CD14-positive monocyte (primary cell): ENCODE data around the gene ADIG. TPM values are rescaled to one million over a fixed set of nuclear protein-coding genes. Genes with fewer than 3 reads are reported as not detected.

Source experiments
- DNase-seq, 3 donors: peaks; one replicate each; pipeline ENCODE4 v3.0.0-alpha.2; 2011 to 2022
- H2AFZ ChIP-seq: 2 replicates; pipeline ENCODE4 v1.6.0; 2012; ENCODE audit warnings: mild to moderate bottlenecking, low read depth, low read length, inconsistent platforms; ENCODE audit not compliant: insufficient read depth, poor library complexity, severe bottlenecking
- H3K27ac ChIP-seq, 2 donors: 1 replicate in 1 of 2; 2 replicates in 1 of 2; pipeline ENCODE4 v1.5.1; 2012 to 2013; ENCODE audit warnings: low read length in 2 of 2, control low read depth in 1 of 2, inconsistent platforms in 1 of 2, low read depth in 1 of 2, mild to moderate bottlenecking in 1 of 2
- H3K27me3 ChIP-seq, 2 donors: one replicate each; pipeline versions ENCODE4 v1.6.0 to v1.6.1; 2011 to 2013; ENCODE audit warnings: low read length in 2 of 2; ENCODE audit not compliant: control insufficient read depth in 2 of 2, insufficient read depth in 2 of 2
- H3K36me3 ChIP-seq, 2 donors: replicated peaks in 1 of 2; 1 replicate in 1 of 2; 2 replicates in 1 of 2; pipeline versions ENCODE4 v1.5.1 to v1.6.1; 2012 to 2013; ENCODE audit warnings: low read length in 2 of 2, control low read depth in 1 of 2, inconsistent platforms in 1 of 2, mild to moderate bottlenecking in 1 of 2; ENCODE audit not compliant: insufficient read depth in 2 of 2, control insufficient read depth in 1 of 2
- H3K4me1 ChIP-seq, 2 donors: 1 replicate in 1 of 2; 2 replicates in 1 of 2; pipeline versions ENCODE4 v1.5.1 to v1.6.1; 2012 to 2013; ENCODE audit warnings: low read length in 2 of 2, control low read depth in 1 of 2, inconsistent platforms in 1 of 2, mild to moderate bottlenecking in 1 of 2, moderate library complexity in 1 of 2; ENCODE audit not compliant: insufficient read depth in 2 of 2, control insufficient read depth in 1 of 2
- H3K4me2 ChIP-seq: replicated peaks from 2 replicates; pipeline ENCODE3; 2012; ENCODE audit warnings: low read length, moderate library complexity, mild to moderate bottlenecking; ENCODE audit not compliant: poor library complexity, severe bottlenecking; ENCODE audit errors: extremely low read depth
- H3K4me3 ChIP-seq, 3 experiments: fragments of 200-600 bp in 1 of 3; sonication (generic) in 1 of 3; replicated peaks in 1 of 3; 1 replicate in 2 of 3; 2 replicates in 1 of 3; pipeline ENCODE4 v1.5.1; 2011 to 2013; ENCODE audit warnings: low read length in 3 of 3, mild to moderate bottlenecking in 3 of 3, control low read depth in 2 of 3, low read depth in 2 of 3, inconsistent platforms in 1 of 3, moderate library complexity in 1 of 3
- H3K79me2 ChIP-seq: 2 replicates; pipeline ENCODE4 v1.6.0; 2012; ENCODE audit warnings: mild to moderate bottlenecking, control low read depth, inconsistent platforms, low read length, moderate library complexity; ENCODE audit not compliant: insufficient read depth
- H3K9ac ChIP-seq: 2 replicates; pipeline ENCODE4 v1.6.0; 2017; ENCODE audit warnings: low read length, mild to moderate bottlenecking; ENCODE audit not compliant: insufficient read depth, poor library complexity, severe bottlenecking
- H3K9me3 ChIP-seq, 2 donors: replicated peaks in 1 of 2; 1 replicate in 1 of 2; 2 replicates in 1 of 2; pipeline versions ENCODE4 v1.5.1 to v1.6.1; 2012 to 2013; ENCODE audit warnings: low read length in 2 of 2, control low read depth in 1 of 2; ENCODE audit not compliant: control insufficient read depth in 1 of 2, insufficient read depth in 1 of 2
- H4K20me1 ChIP-seq: 2 replicates; pipeline ENCODE4 v1.6.0; 2012; ENCODE audit warnings: mild to moderate bottlenecking, low read length, control low read depth, moderate library complexity; ENCODE audit not compliant: insufficient read depth
- H3K27ac Mint-ChIP-seq, 7 donors: one replicate each; pipeline ENCODE4 v1.8.0; 2020; ENCODE audit warnings: mild to moderate bottlenecking in 7 of 7, mixed read lengths in 7 of 7, moderate library complexity in 6 of 7, inconsistent platforms in 2 of 7
- H3K27me3 Mint-ChIP-seq, 3 donors: one replicate each; pipeline ENCODE4 v1.8.0; 2021 to 2022; ENCODE audit warnings: low read depth in 3 of 3, mild to moderate bottlenecking in 3 of 3, mixed read lengths in 3 of 3, moderate library complexity in 3 of 3, inconsistent platforms in 1 of 3
- H3K36me3 Mint-ChIP-seq, 2 donors: one replicate each; pipeline ENCODE4 v1.8.0; 2020; ENCODE audit warnings: mixed read lengths in 2 of 2, inconsistent platforms in 1 of 2, mild to moderate bottlenecking in 1 of 2
- H3K4me1 Mint-ChIP-seq: one replicate; pipeline ENCODE4 v1.8.0; 2020; ENCODE audit warnings: mild to moderate bottlenecking, mixed read lengths
- H3K4me3 Mint-ChIP-seq, 2 donors: one replicate each; pipeline ENCODE4 v1.8.0; 2020; ENCODE audit warnings: mild to moderate bottlenecking in 2 of 2, mixed read lengths in 2 of 2, moderate library complexity in 1 of 2
- H3K9me3 Mint-ChIP-seq, 7 donors: one replicate each; pipeline ENCODE4 v1.8.0; 2020 to 2022; ENCODE audit warnings: mixed read lengths in 7 of 7, mild to moderate bottlenecking in 6 of 7, moderate library complexity in 6 of 7, inconsistent platforms in 2 of 7
- WGBS: methylation state at CpG from one replicate; pipeline ENCODE4 v1.1.5; 2013; ENCODE audit warnings: missing lambda C conversion rate; ENCODE audit not compliant: insufficient coverage; 5-methylcytosine and 5-hydroxymethylcytosine counted together
- intact Hi-C, 2 donors: fragments of 100-400 bp; cut with micrococcal nuclease; formaldehyde crosslinking; loops; one replicate each; pipeline versions ENCODE4 v1.15.0 to v1.15.1; 2023
- polyA plus RNA-seq, 3 donors: library from polyadenylated mRNA; depleted of rRNA in 1 of 3; unstranded in 2 of 3; stranded (reverse) in 1 of 3; fragments of 300-500 nt in 2 of 3; fragments of >200 nt in 1 of 3; fragmentation: Illumina TruSeq in 2 of 3; gene quantifications; 1 replicate in 2 of 3; 2 replicates in 1 of 3; pipeline ENCODE4 v1.2.3, GENCODE V29; 2012 to 2021
- TF ChIP-seq, protein P1 (sequence below): fragments of 200-600 bp; IDR thresholded peaks from one replicate; pipeline ENCODE4 v1.8.0; 2022; ENCODE audit warnings: antibody characterized with exemption, mild to moderate bottlenecking

The ADIG gene
- polyA plus RNA-seq, 3 donors, result not detected

DNA sequence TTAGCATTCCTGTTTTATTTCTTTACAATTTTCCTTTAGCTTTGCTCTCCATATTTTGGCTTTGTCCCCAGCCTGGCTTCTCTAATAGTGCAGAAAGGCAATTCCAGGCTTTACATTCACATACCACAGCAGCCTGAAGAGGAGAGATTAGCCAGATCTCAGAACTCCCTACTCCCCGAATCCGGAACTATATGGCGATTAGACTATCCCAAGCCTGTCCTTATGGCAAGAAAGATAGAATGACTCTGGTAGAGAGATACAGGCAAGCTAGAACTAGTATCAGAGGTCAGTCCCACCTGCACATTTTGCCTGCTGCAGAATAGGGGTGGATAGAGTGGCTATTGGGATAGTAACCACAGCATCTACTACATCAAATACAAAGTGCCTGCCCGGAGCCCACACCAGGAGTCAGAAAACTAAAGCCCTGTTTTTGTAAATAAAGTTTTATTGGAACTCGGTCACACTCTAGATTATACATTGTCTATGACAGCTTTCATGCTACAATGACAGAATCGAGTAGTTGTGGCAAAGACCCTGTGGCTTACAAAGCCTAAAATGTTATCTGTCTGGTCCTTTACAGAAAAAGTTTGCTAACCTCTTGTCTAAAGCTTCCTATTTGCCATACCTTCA is 17.1 kb upstream of the ADIG start:
- Histone ChIP-seq H3K27me3 (no peaks in the 10 kb centered on the region), H3K4me3 (no peak overlapping the region), H3K9me3 (no peaks in the 10 kb centered on the region), H3K9ac (no peak overlapping the region), H2AFZ (no peak overlapping the region), H3K36me3 (peaks cover 90 to 100% of the 10 kb centered on the region in 2 donors), H3K4me2 (no peak overlapping the region), H3K27ac (no peak overlapping the region), H3K4me1 (no peaks in the 10 kb centered on the region), H4K20me1 (no peaks in the 10 kb centered on the region), H3K79me2 (no peaks in the 10 kb centered on the region)
- Mint-ChIP-seq H3K27me3 (no peaks in the 10 kb centered on the region), H3K4me1 (peaks cover 2% of the 10 kb centered on the region), H3K4me3 (no peak overlapping the region), H3K27ac (no peak overlapping the region), H3K9me3 (no peaks in the 10 kb centered on the region), H3K36me3 (peaks cover 84 to 88% of the 10 kb centered on the region in 2 donors)
- intact Hi-C loops, result no loop called here
- no peak for DNase-seq
- 100% methylated on average over 1 of the region's 6 CpGs for WGBS
- TF ChIP-seq, protein P1, sequence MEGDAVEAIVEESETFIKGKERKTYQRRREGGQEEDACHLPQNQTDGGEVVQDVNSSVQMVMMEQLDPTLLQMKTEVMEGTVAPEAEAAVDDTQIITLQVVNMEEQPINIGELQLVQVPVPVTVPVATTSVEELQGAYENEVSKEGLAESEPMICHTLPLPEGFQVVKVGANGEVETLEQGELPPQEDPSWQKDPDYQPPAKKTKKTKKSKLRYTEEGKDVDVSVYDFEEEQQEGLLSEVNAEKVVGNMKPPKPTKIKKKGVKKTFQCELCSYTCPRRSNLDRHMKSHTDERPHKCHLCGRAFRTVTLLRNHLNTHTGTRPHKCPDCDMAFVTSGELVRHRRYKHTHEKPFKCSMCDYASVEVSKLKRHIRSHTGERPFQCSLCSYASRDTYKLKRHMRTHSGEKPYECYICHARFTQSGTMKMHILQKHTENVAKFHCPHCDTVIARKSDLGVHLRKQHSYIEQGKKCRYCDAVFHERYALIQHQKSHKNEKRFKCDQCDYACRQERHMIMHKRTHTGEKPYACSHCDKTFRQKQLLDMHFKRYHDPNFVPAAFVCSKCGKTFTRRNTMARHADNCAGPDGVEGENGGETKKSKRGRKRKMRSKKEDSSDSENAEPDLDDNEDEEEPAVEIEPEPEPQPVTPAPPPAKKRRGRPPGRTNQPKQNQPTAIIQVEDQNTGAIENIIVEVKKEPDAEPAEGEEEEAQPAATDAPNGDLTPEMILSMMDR, result no peak

GRCh38 chr20:38564680-38565079 is 16.3 kb upstream of the ADIG start:
- Histone ChIP-seq H3K27me3 (no peaks in the 10 kb centered on the region), H3K9ac (no peak overlapping the region), H3K79me2 (no peaks in the 10 kb centered on the region), H3K4me1 (no peaks in the 10 kb centered on the region), H3K36me3 (peaks cover 88 to 100% of the 10 kb centered on the region in 2 donors), H3K9me3 (no peaks in the 10 kb centered on the region), H3K4me3 (no peak overlapping the region), H2AFZ (no peak overlapping the region), H4K20me1 (peaks cover 7% of the 10 kb centered on the region), H3K4me2 (no peak overlapping the region), H3K27ac (no peak overlapping the region)
- Mint-ChIP-seq H3K4me1 (peaks cover 2% of the 10 kb centered on the region), H3K27me3 (no peaks in the 10 kb centered on the region), H3K9me3 (no peaks in the 10 kb centered on the region), H3K36me3 (peaks cover 82 to 87% of the 10 kb centered on the region in 2 donors), H3K4me3 (no peak overlapping the region), H3K27ac (peak overlapping the region in 2 of 7 donors; percentile 16 to 26)
- intact Hi-C loops, result no loop called here
- 100% methylated on average over 1 of the region's 1 CpG for WGBS
- TF ChIP-seq, protein P1, result no peak
- DNase-seq, result no peak
